ENCODE measurements around the gene CST8.
"Not testable (repeated sequence)": the region's sequence is repeated elsewhere in the genome, so short reads cannot be mapped to it uniquely, and the experiment has no call there.

Gene CST8

GRCh38 chr20:23453549-23454543 is 37.1 kb upstream of the CST8 start:
- Histone ChIP-seq H3K27ac (ENCODE audit: low read depth, low read length, severe bottlenecking) (no peak overlapping the region), H3K36me3 (ENCODE audit: control insufficient read depth, insufficient read depth, low read length) (no peaks in the 10 kb centered on the region), H3K9me3 (ENCODE audit: control insufficient read depth, low read length) (peaks cover 7% of the 10 kb centered on the region), H3K4me3 (ENCODE audit: extremely low read depth, insufficient read depth, low read length, poor library complexity, severe bottlenecking) (no peak overlapping the region), H3K4me1 (ENCODE audit: control insufficient read depth, insufficient read depth, low read length, poor library complexity, severe bottlenecking) (peaks cover 2% of the 10 kb centered on the region)
- 92% methylated on average over 9 to 15 of the region's 15 CpGs for WGBS, 2 experiments (ENCODE audit: insufficient coverage in 2 of 2)

- H3K4me1 ChIP-seq (ENCODE audit: control insufficient read depth, insufficient read depth, low read length, poor library complexity, severe bottlenecking), result peaks cover 2% of the 10 kb centered on the region
- 100% methylated on average over 1 of the region's 1 CpG; no CpG with 5 or more reads in 1 of the 2 experiments for WGBS, 2 experiments (ENCODE audit: insufficient coverage in 2 of 2)
- no peak overlapping the region for H3K27ac ChIP-seq (ENCODE audit: low read depth, low read length, severe bottlenecking)
- no peaks in the 10 kb centered on the region for H3K36me3 ChIP-seq (ENCODE audit: control insufficient read depth, insufficient read depth, low read length)
- H3K9me3 ChIP-seq (ENCODE audit: control insufficient read depth, low read length), result peaks cover 7% of the 10 kb centered on the region
- no peak overlapping the region for H3K4me3 ChIP-seq (ENCODE audit: extremely low read depth, insufficient read depth, low read length, poor library complexity, severe bottlenecking)
Measured at GRCh38 chr20:23454816-23455215, 36.1 kb upstream of the CST8 start.

GRCh38 chr20:23455639-23456038 is 35.3 kb upstream of the CST8 start:
- WGBS, 2 experiments (ENCODE audit: insufficient coverage in 2 of 2), result 83 to 98% methylated on average over 4 to 7 of the region's 7 CpGs
- peaks cover 7% of the 10 kb centered on the region for H3K9me3 ChIP-seq (ENCODE audit: control insufficient read depth, low read length)
- H3K27ac ChIP-seq (ENCODE audit: low read depth, low read length, severe bottlenecking), result no peak overlapping the region
- H3K4me1 ChIP-seq (ENCODE audit: control insufficient read depth, insufficient read depth, low read length, poor library complexity, severe bottlenecking), result peaks cover 2% of the 10 kb centered on the region
- no peak overlapping the region for H3K4me3 ChIP-seq (ENCODE audit: extremely low read depth, insufficient read depth, low read length, poor library complexity, severe bottlenecking)
- H3K36me3 ChIP-seq (ENCODE audit: control insufficient read depth, insufficient read depth, low read length), result no peaks in the 10 kb centered on the region

GRCh38 chr20:23456409-23456808 is 34.5 kb upstream of the CST8 start:
- H3K9me3 ChIP-seq (ENCODE audit: control insufficient read depth, low read length), result peaks cover 7% of the 10 kb centered on the region

GRCh38 chr20:23456873-23457272 is 34.0 kb upstream of the CST8 start:
- 84 to 96% methylated on average over 3 to 5 of the region's 7 CpGs for WGBS, 2 experiments (ENCODE audit: insufficient coverage in 2 of 2)
- peaks cover 2% of the 10 kb centered on the region for H3K4me1 ChIP-seq (ENCODE audit: control insufficient read depth, insufficient read depth, low read length, poor library complexity, severe bottlenecking)

More at GRCh38 chr20:23456409-23456808, 34.5 kb upstream of the CST8 start:
- no peak overlapping the region for H3K27ac ChIP-seq (ENCODE audit: low read depth, low read length, severe bottlenecking)
- WGBS, 2 experiments (ENCODE audit: insufficient coverage in 2 of 2), result 89 to 90% methylated on average over 2 to 3 of the region's 3 CpGs
- H3K36me3 ChIP-seq (ENCODE audit: control insufficient read depth, insufficient read depth, low read length), result no peaks in the 10 kb centered on the region
- H3K4me1 ChIP-seq (ENCODE audit: control insufficient read depth, insufficient read depth, low read length, poor library complexity, severe bottlenecking), result peaks cover 2% of the 10 kb centered on the region
- no peak overlapping the region for H3K4me3 ChIP-seq (ENCODE audit: extremely low read depth, insufficient read depth, low read length, poor library complexity, severe bottlenecking)

GRCh38 chr20:23459461-23460150 is 31.3 kb upstream of the CST8 start:
- Histone ChIP-seq H3K9me3 (ENCODE audit: control insufficient read depth, low read length) (peaks cover 15% of the 10 kb centered on the region), H3K4me1 (ENCODE audit: control insufficient read depth, insufficient read depth, low read length, poor library complexity, severe bottlenecking) (peaks cover 2% of the 10 kb centered on the region), H3K4me3 (ENCODE audit: extremely low read depth, insufficient read depth, low read length, poor library complexity, severe bottlenecking) (no peak overlapping the region), H3K36me3 (ENCODE audit: control insufficient read depth, insufficient read depth, low read length) (no peaks in the 10 kb centered on the region), H3K27ac (ENCODE audit: low read depth, low read length, severe bottlenecking) (no peak overlapping the region)
- 74 to 75% methylated on average over 3 of the region's 3 CpGs for WGBS, 2 experiments (ENCODE audit: insufficient coverage in 2 of 2)

More at GRCh38 chr20:23456873-23457272, 34.0 kb upstream of the CST8 start:
- H3K4me3 ChIP-seq (ENCODE audit: extremely low read depth, insufficient read depth, low read length, poor library complexity, severe bottlenecking), result no peak overlapping the region
- no peak overlapping the region for H3K27ac ChIP-seq (ENCODE audit: low read depth, low read length, severe bottlenecking)
- H3K9me3 ChIP-seq (ENCODE audit: control insufficient read depth, low read length), result peaks cover 7% of the 10 kb centered on the region
- no peaks in the 10 kb centered on the region for H3K36me3 ChIP-seq (ENCODE audit: control insufficient read depth, insufficient read depth, low read length)

- no CpG with 5 or more reads among the region's 1 CpG for WGBS, 2 experiments (ENCODE audit: insufficient coverage in 2 of 2)
- H3K27ac ChIP-seq (ENCODE audit: low read depth, low read length, severe bottlenecking), result no peak overlapping the region
- no peak overlapping the region for H3K4me3 ChIP-seq (ENCODE audit: extremely low read depth, insufficient read depth, low read length, poor library complexity, severe bottlenecking)
- H3K4me1 ChIP-seq (ENCODE audit: control insufficient read depth, insufficient read depth, low read length, poor library complexity, severe bottlenecking), result peaks cover 2% of the 10 kb centered on the region
- peaks cover 16% of the 10 kb centered on the region for H3K9me3 ChIP-seq (ENCODE audit: control insufficient read depth, low read length)
- H3K36me3 ChIP-seq (ENCODE audit: control insufficient read depth, insufficient read depth, low read length), result no peaks in the 10 kb centered on the region
Measured at GRCh38 chr20:23461180-23461579, 29.7 kb upstream of the CST8 start.

GRCh38 chr20:23466961-23467360 is 24.0 kb upstream of the CST8 start:
- not testable (repeated sequence) for H3K4me1 ChIP-seq (ENCODE audit: control insufficient read depth, insufficient read depth, low read length, poor library complexity, severe bottlenecking); H3K36me3 ChIP-seq (ENCODE audit: control insufficient read depth, insufficient read depth, low read length); H3K27ac ChIP-seq (ENCODE audit: low read depth, low read length, severe bottlenecking); H3K4me3 ChIP-seq (ENCODE audit: extremely low read depth, insufficient read depth, low read length, poor library complexity, severe bottlenecking)
- peaks cover 13% of the 10 kb centered on the region for H3K9me3 ChIP-seq (ENCODE audit: control insufficient read depth, low read length)
- WGBS, 2 experiments (ENCODE audit: insufficient coverage in 2 of 2), result no CpG with 5 or more reads among the region's 3 CpGs

- not testable (repeated sequence) for H3K9me3 ChIP-seq (ENCODE audit: control insufficient read depth, low read length); H3K4me1 ChIP-seq (ENCODE audit: control insufficient read depth, insufficient read depth, low read length, poor library complexity, severe bottlenecking); H3K36me3 ChIP-seq (ENCODE audit: control insufficient read depth, insufficient read depth, low read length); H3K27ac ChIP-seq (ENCODE audit: low read depth, low read length, severe bottlenecking); H3K4me3 ChIP-seq (ENCODE audit: extremely low read depth, insufficient read depth, low read length, poor library complexity, severe bottlenecking)
- 71 to 94% methylated on average over 1 to 4 of the region's 5 CpGs for WGBS, 2 experiments (ENCODE audit: insufficient coverage in 2 of 2)
Measured at GRCh38 chr20:23472306-23472705, 18.6 kb upstream of the CST8 start.

- not testable (repeated sequence) for H3K36me3 ChIP-seq (ENCODE audit: control insufficient read depth, insufficient read depth, low read length); H3K4me1 ChIP-seq (ENCODE audit: control insufficient read depth, insufficient read depth, low read length, poor library complexity, severe bottlenecking); H3K27ac ChIP-seq (ENCODE audit: low read depth, low read length, severe bottlenecking); H3K4me3 ChIP-seq (ENCODE audit: extremely low read depth, insufficient read depth, low read length, poor library complexity, severe bottlenecking); H3K9me3 ChIP-seq (ENCODE audit: control insufficient read depth, low read length)
- WGBS, 2 experiments (ENCODE audit: insufficient coverage in 2 of 2), result no CpG with 5 or more reads among the region's 2 CpGs
Measured at GRCh38 chr20:23473293-23473692, 17.6 kb upstream of the CST8 start.

Data from mesodermal cell (in vitro differentiated cells).